ENCODE results near the gene UGGT2.

UGGT2 gene

GRCh38 chr13:96041326-96042110, 11.7 kb downstream of the UGGT2 start:
- no peaks in the 10 kb centered on the region for H3K4me1 ChIP-seq (ENCODE audit: insufficient read depth, low read length)
- no peaks in the 10 kb centered on the region for H3K9me3 ChIP-seq (ENCODE audit: low read length)
- no peak overlapping the region for H3K9ac ChIP-seq (ENCODE audit: low read length)
- no peaks in the 10 kb centered on the region for H3K36me3 ChIP-seq (ENCODE audit: insufficient read depth, low read length)
- no peaks in the 10 kb centered on the region for H3K27me3 ChIP-seq (ENCODE audit: control insufficient read depth in 1 of 2, insufficient read depth in 2 of 2, low read length in 2 of 2)
- H3K4me3 ChIP-seq (ENCODE audit: low read depth in 1 of 2, low read length in 2 of 2), result no peak overlapping the region
- H3K27ac ChIP-seq (ENCODE audit: low read depth, low read length), result no peak overlapping the region

- Histone ChIP-seq H3K27ac (ENCODE audit: low read depth, low read length) (no peak overlapping the region), H3K4me1 (ENCODE audit: insufficient read depth, low read length) (no peaks in the 10 kb centered on the region), H3K27me3 (ENCODE audit: control insufficient read depth in 1 of 2, insufficient read depth in 2 of 2, low read length in 2 of 2) (no peaks in the 10 kb centered on the region), H3K9me3 (ENCODE audit: low read length) (no peaks in the 10 kb centered on the region), H3K4me3 (ENCODE audit: low read depth in 1 of 2, low read length in 2 of 2) (no peak overlapping the region), H3K9ac (ENCODE audit: low read length) (no peak overlapping the region), H3K36me3 (ENCODE audit: insufficient read depth, low read length) (no peaks in the 10 kb centered on the region)
Measured at GRCh38 chr13:96036515-96036914, 16.7 kb downstream of the UGGT2 start.

- no peak overlapping the region for H3K4me3 ChIP-seq (ENCODE audit: low read depth in 1 of 2, low read length in 2 of 2)
- H3K36me3 ChIP-seq (ENCODE audit: insufficient read depth, low read length), result no peaks in the 10 kb centered on the region
- no peaks in the 10 kb centered on the region for H3K9me3 ChIP-seq (ENCODE audit: low read length)
- no peaks in the 10 kb centered on the region for H3K4me1 ChIP-seq (ENCODE audit: insufficient read depth, low read length)
- no peak overlapping the region for H3K27ac ChIP-seq (ENCODE audit: low read depth, low read length)
- no peak overlapping the region for H3K9ac ChIP-seq (ENCODE audit: low read length)
- no peaks in the 10 kb centered on the region for H3K27me3 ChIP-seq (ENCODE audit: control insufficient read depth in 1 of 2, insufficient read depth in 2 of 2, low read length in 2 of 2)
Measured at GRCh38 chr13:96034662-96035061, 18.5 kb downstream of the UGGT2 start.

GRCh38 chr13:96033220-96034015, 19.8 kb downstream of the UGGT2 start:
- H3K27ac ChIP-seq (ENCODE audit: low read depth, low read length), result no peak overlapping the region
- no peaks in the 10 kb centered on the region for H3K27me3 ChIP-seq (ENCODE audit: control insufficient read depth in 1 of 2, insufficient read depth in 2 of 2, low read length in 2 of 2)
- H3K9me3 ChIP-seq (ENCODE audit: low read length), result no peaks in the 10 kb centered on the region
- no peak overlapping the region for H3K4me3 ChIP-seq (ENCODE audit: low read depth in 1 of 2, low read length in 2 of 2)
- no peaks in the 10 kb centered on the region for H3K36me3 ChIP-seq (ENCODE audit: insufficient read depth, low read length)
- no peaks in the 10 kb centered on the region for H3K4me1 ChIP-seq (ENCODE audit: insufficient read depth, low read length)
- no peak overlapping the region for H3K9ac ChIP-seq (ENCODE audit: low read length)

GRCh38 chr13:96032717-96033116, 20.5 kb downstream of the UGGT2 start:
- H3K36me3 ChIP-seq (ENCODE audit: insufficient read depth, low read length), result no peaks in the 10 kb centered on the region
- no peak overlapping the region for H3K27ac ChIP-seq (ENCODE audit: low read depth, low read length)
- H3K4me1 ChIP-seq (ENCODE audit: insufficient read depth, low read length), result no peaks in the 10 kb centered on the region
- no peak overlapping the region for H3K4me3 ChIP-seq (ENCODE audit: low read depth in 1 of 2, low read length in 2 of 2)
- no peak overlapping the region for H3K9ac ChIP-seq (ENCODE audit: low read length)
- H3K9me3 ChIP-seq (ENCODE audit: low read length), result no peaks in the 10 kb centered on the region
- H3K27me3 ChIP-seq (ENCODE audit: control insufficient read depth in 1 of 2, insufficient read depth in 2 of 2, low read length in 2 of 2), result no peaks in the 10 kb centered on the region

GRCh38 chr13:96029002-96029401, 24.2 kb downstream of the UGGT2 start:
- Histone ChIP-seq H3K9me3 (ENCODE audit: low read length) (no peaks in the 10 kb centered on the region), H3K4me3 (ENCODE audit: low read depth in 1 of 2, low read length in 2 of 2) (no peak overlapping the region), H3K9ac (ENCODE audit: low read length) (no peak overlapping the region), H3K27me3 (ENCODE audit: control insufficient read depth in 1 of 2, insufficient read depth in 2 of 2, low read length in 2 of 2) (no peaks in the 10 kb centered on the region), H3K27ac (ENCODE audit: low read depth, low read length) (no peak overlapping the region), H3K4me1 (ENCODE audit: insufficient read depth, low read length) (no peaks in the 10 kb centered on the region), H3K36me3 (ENCODE audit: insufficient read depth, low read length) (no peaks in the 10 kb centered on the region)

GRCh38 chr13:96027496-96027895, 25.7 kb downstream of the UGGT2 start:
- Histone ChIP-seq H3K4me1 (ENCODE audit: insufficient read depth, low read length) (no peaks in the 10 kb centered on the region), H3K4me3 (ENCODE audit: low read depth in 1 of 2, low read length in 2 of 2) (no peak overlapping the region), H3K36me3 (ENCODE audit: insufficient read depth, low read length) (no peaks in the 10 kb centered on the region), H3K27ac (ENCODE audit: low read depth, low read length) (no peak overlapping the region), H3K9me3 (ENCODE audit: low read length) (no peaks in the 10 kb centered on the region), H3K9ac (ENCODE audit: low read length) (no peak overlapping the region), H3K27me3 (ENCODE audit: control insufficient read depth in 1 of 2, insufficient read depth in 2 of 2, low read length in 2 of 2) (no peaks in the 10 kb centered on the region)

- no peak overlapping the region for H3K4me3 ChIP-seq (ENCODE audit: low read depth in 1 of 2, low read length in 2 of 2)
- H3K27me3 ChIP-seq (ENCODE audit: control insufficient read depth in 1 of 2, insufficient read depth in 2 of 2, low read length in 2 of 2), result no peaks in the 10 kb centered on the region
- H3K9me3 ChIP-seq (ENCODE audit: low read length), result no peaks in the 10 kb centered on the region
- H3K4me1 ChIP-seq (ENCODE audit: insufficient read depth, low read length), result no peaks in the 10 kb centered on the region
- H3K27ac ChIP-seq (ENCODE audit: low read depth, low read length), result no peak overlapping the region
- H3K9ac ChIP-seq (ENCODE audit: low read length), result no peak overlapping the region
- H3K36me3 ChIP-seq (ENCODE audit: insufficient read depth, low read length), result no peaks in the 10 kb centered on the region
Measured at GRCh38 chr13:96025283-96025682, 27.9 kb downstream of the UGGT2 start.

- no peak overlapping the region for H3K27ac ChIP-seq (ENCODE audit: low read depth, low read length)
- no peak overlapping the region for H3K4me3 ChIP-seq (ENCODE audit: low read depth in 1 of 2, low read length in 2 of 2)
- H3K27me3 ChIP-seq (ENCODE audit: control insufficient read depth in 1 of 2, insufficient read depth in 2 of 2, low read length in 2 of 2), result no peaks in the 10 kb centered on the region
- H3K4me1 ChIP-seq (ENCODE audit: insufficient read depth, low read length), result no peaks in the 10 kb centered on the region
- H3K9ac ChIP-seq (ENCODE audit: low read length), result no peak overlapping the region
- H3K9me3 ChIP-seq (ENCODE audit: low read length), result peaks cover 6% of the 10 kb centered on the region
- no peaks in the 10 kb centered on the region for H3K36me3 ChIP-seq (ENCODE audit: insufficient read depth, low read length)
Measured at GRCh38 chr13:96020931-96021330, 32.3 kb downstream of the UGGT2 start.

GRCh38 chr13:96020155-96020575, 33.0 kb downstream of the UGGT2 start:
- no peak overlapping the region for H3K9ac ChIP-seq (ENCODE audit: low read length)
- no peak overlapping the region for H3K27ac ChIP-seq (ENCODE audit: low read depth, low read length)
- H3K27me3 ChIP-seq (ENCODE audit: control insufficient read depth in 1 of 2, insufficient read depth in 2 of 2, low read length in 2 of 2), result no peaks in the 10 kb centered on the region
- H3K36me3 ChIP-seq (ENCODE audit: insufficient read depth, low read length), result no peaks in the 10 kb centered on the region
- no peaks in the 10 kb centered on the region for H3K4me1 ChIP-seq (ENCODE audit: insufficient read depth, low read length)
- no peak overlapping the region for H3K4me3 ChIP-seq (ENCODE audit: low read depth in 1 of 2, low read length in 2 of 2)
- peaks cover 6% of the 10 kb centered on the region for H3K9me3 ChIP-seq (ENCODE audit: low read length)

- Histone ChIP-seq H3K27me3 (ENCODE audit: control insufficient read depth in 1 of 2, insufficient read depth in 2 of 2, low read length in 2 of 2) (no peaks in the 10 kb centered on the region), H3K9ac (ENCODE audit: low read length) (no peak overlapping the region), H3K27ac (ENCODE audit: low read depth, low read length) (no peak overlapping the region), H3K36me3 (ENCODE audit: insufficient read depth, low read length) (no peaks in the 10 kb centered on the region), H3K4me1 (ENCODE audit: insufficient read depth, low read length) (no peaks in the 10 kb centered on the region), H3K9me3 (ENCODE audit: low read length) (peaks cover 6% of the 10 kb centered on the region), H3K4me3 (ENCODE audit: low read depth in 1 of 2, low read length in 2 of 2) (no peak overlapping the region)
Measured at GRCh38 chr13:96018135-96018534, 35.1 kb downstream of the UGGT2 start.
